Measurements from ENCODE around the gene SRSF12. TPM values are rescaled to one million over a fixed set of nuclear protein-coding genes. Genes with fewer than 3 reads are reported as not detected.

The SRSF12 gene
- total and polyA plus RNA-seq, 8 donors = 0.38 to 6.8 (median 0.44) TPM; not detected in 5

- intact Hi-C loops (cut with DNase I; ENCODE audit: low total_unique reads) = no loop called here
- Histone ChIP-seq H3K4me3 (peak overlapping the region; percentile 54 to 100 (median 93)), H3K4me1 (peaks cover 19 to 51% (median 35%) of the 10 kb centered on the region in 4 donors), H3K27ac (peak overlapping the region; percentile 99 to 100 (median 100)), H3K27me3 (no peaks in the 10 kb centered on the region), H3K9me3 (no peaks in the 10 kb centered on the region), H3K36me3 (peaks cover 22 to 28% (median 26%) of the 10 kb centered on the region in 4 donors)
- WGBS, 5 donors = 0 to 1% (median 0%) methylated on average over 51 to 68 of the region's 69 CpGs
- TF ChIP-seq POLR2A (IDR thresholded peaks at IDR 0.05) = peak in 1 of 4 donors; percentile 47
- peak; percentile 53 for TF ChIP-seq EP300 (IDR thresholded peaks at IDR 0.05)
- peak; percentile 80 to 93 (median 90) for TF ChIP-seq POLR2AphosphoS5 (IDR thresholded peaks at IDR 0.05)
- no peak for TF ChIP-seq CTCF (IDR thresholded peaks at IDR 0.05)
- DNase-seq = peak; percentile 99 to 100
Measured at GRCh38 chr6:89081423-89082322, 36.2 kb downstream of the SRSF12 start.

- H3K9me3 ChIP-seq = no peaks in the 10 kb centered on the region
- H3K4me3 ChIP-seq = peak overlapping the region; percentile 54 to 100 (median 93)
- peak overlapping the region; percentile 99 to 100 (median 100) for H3K27ac ChIP-seq
- TF ChIP-seq POLR2A (IDR thresholded peaks at IDR 0.05) = no peak
- no peak for TF ChIP-seq EP300 (IDR thresholded peaks at IDR 0.05)
- no peak for DNase-seq
- 0 to 2% (median 0%) methylated on average over 11 to 36 of the region's 36 CpGs for WGBS, 5 donors
- no peaks in the 10 kb centered on the region for H3K27me3 ChIP-seq
- intact Hi-C loops (cut with DNase I; ENCODE audit: low total_unique reads) = no loop called here
- peaks cover 19 to 45% (median 34%) of the 10 kb centered on the region in 4 donors for H3K4me1 ChIP-seq
- peaks cover 22 to 25% (median 24%) of the 10 kb centered on the region in 4 donors for H3K36me3 ChIP-seq
Measured at GRCh38 chr6:89081129-89081422, 36.8 kb downstream of the SRSF12 start.

GRCh38 chr6:89080281-89081128, 37.4 kb downstream of the SRSF12 start, which contains the start of gene PNRC1:
Gene PNRC1 (plus strand): TSS chr6:89080751. CDS start chr6:89080895, 144 bp downstream.
- intact Hi-C loops (cut with DNase I; ENCODE audit: low total_unique reads) = no loop called here
- DNase-seq = peak; percentile 100
- WGBS, 5 donors = 0 to 1% (median 1%) methylated on average over 61 to 63 of the region's 63 CpGs
- peaks cover 18 to 22% (median 19%) of the 10 kb centered on the region in 4 donors for H3K36me3 ChIP-seq
- H3K4me1 ChIP-seq = peaks cover 19 to 39% (median 31%) of the 10 kb centered on the region in 4 donors
- peak within 1 kb of the TSS; percentile 54 to 100 (median 93) for H3K4me3 ChIP-seq
- peak within 1 kb of the TSS; percentile 99 to 100 (median 100) for H3K27ac ChIP-seq
- no peaks in the 10 kb centered on the region for H3K9me3 ChIP-seq
- peak in 3 of 4 donors; percentile 38 to 99 (median 99) for TF ChIP-seq POLR2A (IDR thresholded peaks at IDR 0.05)
- peak; percentile 100 for TF ChIP-seq POLR2AphosphoS5 (IDR thresholded peaks at IDR 0.05)
- no peak for TF ChIP-seq EP300 (IDR thresholded peaks at IDR 0.05)
- no peaks in the 10 kb centered on the region for H3K27me3 ChIP-seq

GRCh38 chr6:89079511-89080234, 38.2 kb downstream of the SRSF12 start:
- H3K4me3 ChIP-seq = peak overlapping the region; percentile 54 to 100 (median 93)

GRCh38 chr6:89073840-89074239, 44.0 kb downstream of the SRSF12 start:
- Histone ChIP-seq H3K4me3 (no peak overlapping the region), H3K4me1 (peaks cover 0 to 15% (median 9%) of the 10 kb centered on the region in 4 donors), H3K36me3 (no peaks in the 10 kb centered on the region), H3K9me3 (no peaks in the 10 kb centered on the region), H3K27me3 (no peaks in the 10 kb centered on the region), H3K27ac (no peak overlapping the region)
- no peak for TF ChIP-seq EP300 (IDR thresholded peaks at IDR 0.05)
- no peak for TF ChIP-seq POLR2AphosphoS5 (IDR thresholded peaks at IDR 0.05)
- TF ChIP-seq POLR2A (IDR thresholded peaks at IDR 0.05) = no peak
- no peak for TF ChIP-seq CTCF (IDR thresholded peaks at IDR 0.05)
- WGBS, 5 donors = 63 to 90% (median 81%) methylated on average over 2 of the region's 2 CpGs
- DNase-seq = no peak
- intact Hi-C loops (cut with DNase I; ENCODE audit: low total_unique reads) = no loop called here

More at GRCh38 chr6:89079511-89080234, 38.2 kb downstream of the SRSF12 start:
- H3K9me3 ChIP-seq = no peaks in the 10 kb centered on the region
- TF ChIP-seq EP300 (IDR thresholded peaks at IDR 0.05) (no peak), POLR2AphosphoS5 (IDR thresholded peaks at IDR 0.05) (peak; percentile 42 to 82 (median 77)), POLR2A (IDR thresholded peaks at IDR 0.05) (peak in 2 of 4 donors; percentile 26 to 45)
- intact Hi-C loops (cut with DNase I; ENCODE audit: low total_unique reads) = no loop called here
- WGBS, 5 donors = 0 to 1% (median 0%) methylated on average over 20 of the region's 20 CpGs
- peaks cover 10 to 14% (median 11%) of the 10 kb centered on the region in 4 donors for H3K36me3 ChIP-seq
- peak overlapping the region; percentile 99 to 100 (median 100) for H3K27ac ChIP-seq
- peak; percentile 69 to 86 for DNase-seq
- H3K27me3 ChIP-seq = no peaks in the 10 kb centered on the region
- peaks cover 15 to 31% (median 23%) of the 10 kb centered on the region in 4 donors for H3K4me1 ChIP-seq
